Neural cell (in vitro differentiated cells): Measurements from ENCODE around the gene POLRMT. TPM values are rescaled to one million over a fixed set of nuclear protein-coding genes. Genes with fewer than 3 reads are reported as not detected.

ENCODE experiments used
- H2AFZ ChIP-seq: fragments of 200-600, 300-800 bp; sonication (generic), shearing (Covaris generic); 2 replicates; pipeline ENCODE4 v1.6.0; 2014; ENCODE audit warnings: low read depth, mild to moderate bottlenecking, antibody characterized with exemption, low read length, moderate library complexity
- H3F3A ChIP-seq: fragments of 200-600 bp; shearing (Covaris generic); 2 replicates; pipeline ENCODE4 v1.6.1; 2016; ENCODE audit warnings: mild to moderate bottlenecking, moderate library complexity, mixed read lengths, antibody characterized with exemption, low read length; ENCODE audit not compliant: insufficient read depth, poor library complexity, severe bottlenecking
- H3K27ac ChIP-seq: fragments of 200-600, 300-800 bp; sonication (generic), shearing (Covaris generic); 2 replicates; pipeline ENCODE4 v1.5.1; 2014; ENCODE audit warnings: mild to moderate bottlenecking, low read length, moderate library complexity
- H3K27me3 ChIP-seq: fragments of 300-800, 200-600 bp; sonication (generic), shearing (Covaris generic); 2 replicates; pipeline ENCODE4 v1.6.0; 2014; ENCODE audit warnings: mild to moderate bottlenecking, low read depth, low read length, moderate library complexity; ENCODE audit not compliant: insufficient read depth
- H3K36me3 ChIP-seq: fragments of 300-800, 200-600 bp; sonication (generic), shearing (Covaris generic); 2 replicates; pipeline ENCODE4 v1.5.1; 2014; ENCODE audit warnings: mild to moderate bottlenecking, antibody characterized with exemption, low read length, moderate library complexity; ENCODE audit not compliant: insufficient read depth
- H3K4me2 ChIP-seq: fragments of 300-800, 200-600 bp; sonication (generic), shearing (Covaris generic); 2 replicates; pipeline ENCODE4 v1.6.0; 2014; ENCODE audit warnings: mild to moderate bottlenecking, low read length
- H3K4me3 ChIP-seq: fragments of 300-800, 200-600 bp; sonication (generic), shearing (Covaris generic); 2 replicates; pipeline ENCODE4 v1.5.1; 2014; ENCODE audit warnings: mild to moderate bottlenecking, low read length, moderate library complexity
- H3K79me2 ChIP-seq: fragments of 200-600 bp; shearing (Covaris generic); replicated peaks from 2 replicates; pipeline ENCODE4 v1.6.0; 2014; ENCODE audit warnings: mild to moderate bottlenecking, low read length, moderate library complexity; ENCODE audit not compliant: insufficient read depth
- H3K9ac ChIP-seq: fragments of 300-800, 200-600 bp; sonication (generic), shearing (Covaris generic); 2 replicates; pipeline ENCODE4 v1.6.1; 2016; ENCODE audit warnings: mild to moderate bottlenecking, low read length, mixed read lengths
- H3K9me2 ChIP-seq: fragments of 200-600 bp; shearing (Covaris generic); 2 replicates; pipeline ENCODE4 v1.6.1; 2016; ENCODE audit warnings: mild to moderate bottlenecking, low read length, mixed read lengths; ENCODE audit not compliant: insufficient read depth
- H3K9me3 ChIP-seq: fragments of 200-600, 300-800 bp; sonication (generic), shearing (Covaris generic); 2 replicates; pipeline ENCODE4 v1.6.1; 2016; ENCODE audit warnings: mild to moderate bottlenecking, mixed run types, low read length, moderate library complexity, mixed read lengths
- H4K20me1 ChIP-seq: fragments of 200-600 bp; shearing (Covaris generic); 2 replicates; pipeline ENCODE4 v1.6.1; 2016; ENCODE audit warnings: mild to moderate bottlenecking, mixed run types; ENCODE audit not compliant: insufficient read depth
- EP300 ChIP-seq: fragments of 450-650 bp; conservative IDR thresholded peaks from 2 replicates; pipeline ENCODE4 v1.6.1; 2014; ENCODE audit warnings: antibody characterized with exemption, mild to moderate bottlenecking, moderate library complexity; ENCODE audit not compliant: poor library complexity, severe bottlenecking
- EZH2 ChIP-seq: fragments of 200-600, 300-800 bp; shearing (Covaris generic), sonication (generic); IDR thresholded peaks from 2 replicates; pipeline ENCODE4 v1.6.1; 2014; ENCODE audit warnings: antibody characterized with exemption, low read length, borderline replicate concordance, mild to moderate bottlenecking; ENCODE audit not compliant: insufficient read depth, poor library complexity, severe bottlenecking
- MXI1 ChIP-seq: fragments of 450-650 bp; conservative IDR thresholded peaks from 2 replicates; pipeline ENCODE4 v1.6.1; 2014; ENCODE audit warnings: antibody characterized with exemption, mild to moderate bottlenecking; ENCODE audit not compliant: poor library complexity, severe bottlenecking
- POLR2AphosphoS5 ChIP-seq: IDR thresholded peaks from 2 replicates; pipeline ENCODE4 v1.6.1; 2012
- RAD21 ChIP-seq: fragments of 450-650 bp; conservative IDR thresholded peaks from 2 replicates; pipeline ENCODE4 v1.6.1; 2014; ENCODE audit warnings: antibody characterized with exemption, mild to moderate bottlenecking, moderate library complexity
- SMC3 ChIP-seq: fragments of 450-650 bp; conservative IDR thresholded peaks from 2 replicates; pipeline ENCODE4 v1.6.1; 2014; ENCODE audit warnings: antibody characterized with exemption, mild to moderate bottlenecking, moderate library complexity; ENCODE audit not compliant: poor library complexity
- TAF1 ChIP-seq: IDR thresholded peaks from 2 replicates; pipeline ENCODE4 v1.6.1; 2012; ENCODE audit warnings: low read depth
- polyA plus RNA-seq: library from polyadenylated mRNA; depleted of rRNA; stranded (reverse); fragments of >200 nt; gene quantifications from 2 replicates; pipeline ENCODE4 v1.2.3, GENCODE V29; 2014
- TF ChIP-seq, protein P1 (sequence below): fragments of 450-650 bp; IDR thresholded peaks from 2 replicates; pipeline ENCODE4 v1.5.1; 2014; ENCODE audit warnings: antibody characterized with exemption, mild to moderate bottlenecking, moderate library complexity; ENCODE audit not compliant: poor library complexity, severe bottlenecking
- TF ChIP-seq, protein P2 (sequence below): IDR thresholded peaks from 2 replicates; pipeline ENCODE4 v1.6.1; 2012; ENCODE audit warnings: borderline replicate concordance

POLRMT gene
- polyA plus RNA-seq, 1 donor from 2014 or later = 28.3 TPM

DNA sequence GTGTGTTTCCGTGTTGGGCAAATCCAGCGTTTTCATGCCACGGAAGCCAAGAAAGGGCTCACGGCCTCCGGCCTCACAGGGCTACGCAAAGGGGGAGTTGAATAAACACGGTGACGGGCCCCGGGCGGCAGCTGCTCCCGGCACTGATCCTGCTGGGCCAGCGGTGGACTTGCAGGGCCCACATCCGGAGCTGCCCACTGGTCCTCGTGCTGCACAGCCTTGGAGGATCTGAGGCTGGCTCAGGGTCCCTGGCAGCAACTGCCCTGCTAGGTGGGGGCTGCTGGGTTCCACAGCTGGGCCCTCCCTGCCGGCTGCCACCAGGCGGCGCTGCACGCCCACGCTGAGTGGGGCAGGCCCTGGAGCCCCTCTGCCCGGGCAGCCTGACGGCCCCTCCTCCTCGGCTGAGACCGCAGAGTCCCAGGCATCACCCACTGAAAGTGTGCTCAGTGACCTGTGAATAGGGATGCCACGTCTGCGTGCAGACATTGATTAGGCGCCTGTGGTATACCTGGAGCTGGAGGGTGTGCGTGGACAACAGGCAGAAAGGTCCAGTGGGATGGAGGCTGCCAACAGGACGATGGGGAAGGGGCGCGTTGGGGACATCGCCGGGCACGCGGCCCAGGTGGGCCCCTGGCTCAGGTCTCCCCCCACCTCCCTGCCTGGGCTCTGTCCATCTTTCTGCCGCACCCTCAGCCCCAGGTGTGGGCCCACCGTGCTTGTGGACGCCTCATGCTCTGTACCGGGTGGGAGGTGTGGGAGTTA, 48.9 kb downstream of the POLRMT start:
- H3K4me2 ChIP-seq = no peak overlapping the region
- H3K9me2 ChIP-seq = no peaks in the 10 kb centered on the region
- H4K20me1 ChIP-seq = no peaks in the 10 kb centered on the region
- no peak overlapping the region for H2AFZ ChIP-seq
- peaks cover 9% of the 10 kb centered on the region for H3K27me3 ChIP-seq
- no peak overlapping the region for H3K4me3 ChIP-seq
- H3K27ac ChIP-seq = no peak overlapping the region
- no peaks in the 10 kb centered on the region for H3K79me2 ChIP-seq
- no peak overlapping the region for H3K9ac ChIP-seq
- no peaks in the 10 kb centered on the region for H3F3A ChIP-seq
- no peaks in the 10 kb centered on the region for H3K9me3 ChIP-seq
- peaks cover 6% of the 10 kb centered on the region for H3K36me3 ChIP-seq
- TF ChIP-seq, protein P1, sequence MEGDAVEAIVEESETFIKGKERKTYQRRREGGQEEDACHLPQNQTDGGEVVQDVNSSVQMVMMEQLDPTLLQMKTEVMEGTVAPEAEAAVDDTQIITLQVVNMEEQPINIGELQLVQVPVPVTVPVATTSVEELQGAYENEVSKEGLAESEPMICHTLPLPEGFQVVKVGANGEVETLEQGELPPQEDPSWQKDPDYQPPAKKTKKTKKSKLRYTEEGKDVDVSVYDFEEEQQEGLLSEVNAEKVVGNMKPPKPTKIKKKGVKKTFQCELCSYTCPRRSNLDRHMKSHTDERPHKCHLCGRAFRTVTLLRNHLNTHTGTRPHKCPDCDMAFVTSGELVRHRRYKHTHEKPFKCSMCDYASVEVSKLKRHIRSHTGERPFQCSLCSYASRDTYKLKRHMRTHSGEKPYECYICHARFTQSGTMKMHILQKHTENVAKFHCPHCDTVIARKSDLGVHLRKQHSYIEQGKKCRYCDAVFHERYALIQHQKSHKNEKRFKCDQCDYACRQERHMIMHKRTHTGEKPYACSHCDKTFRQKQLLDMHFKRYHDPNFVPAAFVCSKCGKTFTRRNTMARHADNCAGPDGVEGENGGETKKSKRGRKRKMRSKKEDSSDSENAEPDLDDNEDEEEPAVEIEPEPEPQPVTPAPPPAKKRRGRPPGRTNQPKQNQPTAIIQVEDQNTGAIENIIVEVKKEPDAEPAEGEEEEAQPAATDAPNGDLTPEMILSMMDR = peak; percentile 69
- no peak for TF ChIP-seq EP300
- TF ChIP-seq POLR2AphosphoS5 = peak; percentile 16
- peak; percentile 38 for TF ChIP-seq SMC3
- TF ChIP-seq RAD21 = peak; percentile 47

DNA sequence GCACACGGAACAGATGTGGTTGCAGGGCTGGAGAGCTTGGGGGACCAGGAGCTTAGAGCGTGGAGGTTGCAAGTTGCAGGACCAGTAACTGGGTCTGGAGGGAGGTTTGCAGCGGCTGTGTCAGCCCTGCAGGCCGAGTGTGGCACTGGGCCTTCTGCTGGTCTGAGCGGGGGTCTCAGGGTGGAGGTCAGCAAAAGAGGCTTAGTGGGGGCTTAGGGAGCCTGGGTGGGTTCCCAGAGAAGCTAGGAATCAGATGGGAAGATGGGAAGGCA, 49.4 kb downstream of the POLRMT start:
- Histone ChIP-seq H3F3A (no peaks in the 10 kb centered on the region), H3K9ac (no peak overlapping the region), H3K4me2 (no peak overlapping the region), H3K27me3 (peaks cover 9% of the 10 kb centered on the region), H2AFZ (no peak overlapping the region), H4K20me1 (no peaks in the 10 kb centered on the region), H3K4me3 (no peak overlapping the region), H3K9me2 (no peaks in the 10 kb centered on the region), H3K79me2 (no peaks in the 10 kb centered on the region), H3K36me3 (peaks cover 6% of the 10 kb centered on the region), H3K9me3 (no peaks in the 10 kb centered on the region), H3K27ac (no peak overlapping the region)
- TF ChIP-seq MXI1 (no peak), EP300 (no peak), POLR2AphosphoS5 (no peak), RAD21 (no peak), TAF1 (no peak), SMC3 (no peak), EZH2 (no peak)
- TF ChIP-seq, protein P2, sequence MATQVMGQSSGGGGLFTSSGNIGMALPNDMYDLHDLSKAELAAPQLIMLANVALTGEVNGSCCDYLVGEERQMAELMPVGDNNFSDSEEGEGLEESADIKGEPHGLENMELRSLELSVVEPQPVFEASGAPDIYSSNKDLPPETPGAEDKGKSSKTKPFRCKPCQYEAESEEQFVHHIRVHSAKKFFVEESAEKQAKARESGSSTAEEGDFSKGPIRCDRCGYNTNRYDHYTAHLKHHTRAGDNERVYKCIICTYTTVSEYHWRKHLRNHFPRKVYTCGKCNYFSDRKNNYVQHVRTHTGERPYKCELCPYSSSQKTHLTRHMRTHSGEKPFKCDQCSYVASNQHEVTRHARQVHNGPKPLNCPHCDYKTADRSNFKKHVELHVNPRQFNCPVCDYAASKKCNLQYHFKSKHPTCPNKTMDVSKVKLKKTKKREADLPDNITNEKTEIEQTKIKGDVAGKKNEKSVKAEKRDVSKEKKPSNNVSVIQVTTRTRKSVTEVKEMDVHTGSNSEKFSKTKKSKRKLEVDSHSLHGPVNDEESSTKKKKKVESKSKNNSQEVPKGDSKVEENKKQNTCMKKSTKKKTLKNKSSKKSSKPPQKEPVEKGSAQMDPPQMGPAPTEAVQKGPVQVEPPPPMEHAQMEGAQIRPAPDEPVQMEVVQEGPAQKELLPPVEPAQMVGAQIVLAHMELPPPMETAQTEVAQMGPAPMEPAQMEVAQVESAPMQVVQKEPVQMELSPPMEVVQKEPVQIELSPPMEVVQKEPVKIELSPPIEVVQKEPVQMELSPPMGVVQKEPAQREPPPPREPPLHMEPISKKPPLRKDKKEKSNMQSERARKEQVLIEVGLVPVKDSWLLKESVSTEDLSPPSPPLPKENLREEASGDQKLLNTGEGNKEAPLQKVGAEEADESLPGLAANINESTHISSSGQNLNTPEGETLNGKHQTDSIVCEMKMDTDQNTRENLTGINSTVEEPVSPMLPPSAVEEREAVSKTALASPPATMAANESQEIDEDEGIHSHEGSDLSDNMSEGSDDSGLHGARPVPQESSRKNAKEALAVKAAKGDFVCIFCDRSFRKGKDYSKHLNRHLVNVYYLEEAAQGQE = no peak
- TF ChIP-seq, protein P1 = no peak
